Fibroblast of skin of right biceps (primary cell): ENCODE measurements around the gene EML6.
A peak's percentile ranks its signal among the peaks of the same experiment; 100 is the strongest.

Source experiments
- DNase-seq: peaks from one replicate; pipeline ENCODE4 v3.0.0-alpha.2; 2013

EML6 gene

GRCh38 chr2:54924121-54924520 lies 200.7 kb downstream of the EML6 start:
- no peak for DNase-seq

- no peak for DNase-seq
Measured at GRCh38 chr2:54925022-54925421, 201.6 kb downstream of the EML6 start.

GRCh38 chr2:54927085-54927750 lies 203.8 kb downstream of the EML6 start:
- no peak for DNase-seq

- DNase-seq, result no peak
Measured at GRCh38 chr2:54927751-54928615, 204.5 kb downstream of the EML6 start.

GRCh38 chr2:54928719-54929118 lies 205.3 kb downstream of the EML6 start:
- DNase-seq, result no peak

- no peak for DNase-seq
Measured at GRCh38 chr2:54931473-54931872, 208.0 kb downstream of the EML6 start.

- DNase-seq, result no peak
Measured at GRCh38 chr2:54935389-54935788, 211.9 kb downstream of the EML6 start.

- no peak for DNase-seq
Measured at GRCh38 chr2:54936766-54937165, 213.3 kb downstream of the EML6 start.

GRCh38 chr2:54939446-54940118 lies 216.1 kb downstream of the EML6 start:
- DNase-seq, result no peak

GRCh38 chr2:54940723-54941122 lies 217.3 kb downstream of the EML6 start:
- DNase-seq, result no peak

- no peak for DNase-seq
Measured at GRCh38 chr2:54941248-54941984, 218.0 kb downstream of the EML6 start.

- no peak for DNase-seq
Measured at GRCh38 chr2:54942373-54942772, 218.9 kb downstream of the EML6 start.

- no peak for DNase-seq
Measured at GRCh38 chr2:54944724-54945326, 221.4 kb downstream of the EML6 start.

- peak; percentile 31 for DNase-seq
Measured at GRCh38 chr2:54945391-54946219, 222.1 kb downstream of the EML6 start.

GRCh38 chr2:54946220-54946805 lies 222.9 kb downstream of the EML6 start:
- no peak for DNase-seq

GRCh38 chr2:54947136-54947535 lies 223.7 kb downstream of the EML6 start:
- DNase-seq, result no peak

- no peak for DNase-seq
Measured at GRCh38 chr2:54947646-54948045, 224.2 kb downstream of the EML6 start.

GRCh38 chr2:54948120-54948519 lies 224.7 kb downstream of the EML6 start:
- no peak for DNase-seq

GRCh38 chr2:54949431-54949830 lies 226.0 kb downstream of the EML6 start:
- DNase-seq, result no peak

- DNase-seq, result no peak
Measured at GRCh38 chr2:54950811-54951210, 227.3 kb downstream of the EML6 start.

GRCh38 chr2:54952425-54952824 lies 229.0 kb downstream of the EML6 start:
- DNase-seq, result no peak
